ENCODE results near the gene LAIR1. TPM values are rescaled to one million over a fixed set of nuclear protein-coding genes. Genes with fewer than 3 reads are reported as not detected.
"Not testable (repeated sequence)": the region's sequence is repeated elsewhere in the genome, so short reads cannot be mapped to it uniquely, and the experiment has no call there.

Gene LAIR1
- total RNA-seq, 4 donors from 2014 or later: 4.8 to 22.5 (median 8.3) TPM

DNA sequence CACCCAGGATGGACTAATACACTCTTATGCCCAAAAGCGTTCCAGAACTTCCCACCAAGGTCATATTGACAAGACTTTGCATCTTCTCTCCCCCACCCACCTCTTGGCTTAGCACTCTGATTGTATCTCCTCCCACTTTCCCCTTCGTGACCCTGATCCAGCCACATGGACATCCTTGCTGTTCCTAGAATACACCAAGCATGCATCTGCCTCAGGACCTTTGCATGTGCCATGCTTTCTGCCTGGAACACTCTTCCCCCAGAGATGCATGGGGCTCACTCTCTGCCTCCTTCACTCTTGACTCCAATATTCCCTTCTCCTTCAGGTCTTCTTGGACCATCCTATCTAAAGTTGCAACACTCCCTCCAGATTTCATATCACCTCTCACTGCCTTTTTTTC is 16.2 kb upstream of the LAIR1 start:
- Histone ChIP-seq H3K27ac (no peak overlapping the region), H3K9me3 (no peaks in the 10 kb centered on the region), H3K4me3 (no peak overlapping the region), H3K27me3 (peaks cover 47% of the 10 kb centered on the region), H3K36me3 (no peaks in the 10 kb centered on the region), H3K4me1 (no peaks in the 10 kb centered on the region)
- 81 to 86% methylated on average over 2 of the region's 2 CpGs for WGBS, 2 donors (ENCODE audit: low coverage in 1 of 2)
- TF ChIP-seq POLR2AphosphoS5 (IDR thresholded peaks at IDR 0.05) (no peak), EP300 (IDR thresholded peaks at IDR 0.05) (no peak), POLR2A (IDR thresholded peaks at IDR 0.05) (no peak)
- TF ChIP-seq, protein P1, sequence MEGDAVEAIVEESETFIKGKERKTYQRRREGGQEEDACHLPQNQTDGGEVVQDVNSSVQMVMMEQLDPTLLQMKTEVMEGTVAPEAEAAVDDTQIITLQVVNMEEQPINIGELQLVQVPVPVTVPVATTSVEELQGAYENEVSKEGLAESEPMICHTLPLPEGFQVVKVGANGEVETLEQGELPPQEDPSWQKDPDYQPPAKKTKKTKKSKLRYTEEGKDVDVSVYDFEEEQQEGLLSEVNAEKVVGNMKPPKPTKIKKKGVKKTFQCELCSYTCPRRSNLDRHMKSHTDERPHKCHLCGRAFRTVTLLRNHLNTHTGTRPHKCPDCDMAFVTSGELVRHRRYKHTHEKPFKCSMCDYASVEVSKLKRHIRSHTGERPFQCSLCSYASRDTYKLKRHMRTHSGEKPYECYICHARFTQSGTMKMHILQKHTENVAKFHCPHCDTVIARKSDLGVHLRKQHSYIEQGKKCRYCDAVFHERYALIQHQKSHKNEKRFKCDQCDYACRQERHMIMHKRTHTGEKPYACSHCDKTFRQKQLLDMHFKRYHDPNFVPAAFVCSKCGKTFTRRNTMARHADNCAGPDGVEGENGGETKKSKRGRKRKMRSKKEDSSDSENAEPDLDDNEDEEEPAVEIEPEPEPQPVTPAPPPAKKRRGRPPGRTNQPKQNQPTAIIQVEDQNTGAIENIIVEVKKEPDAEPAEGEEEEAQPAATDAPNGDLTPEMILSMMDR (IDR thresholded peaks at IDR 0.05): no peak
- ATAC-seq: no peak

- TF ChIP-seq, protein P1 (IDR thresholded peaks at IDR 0.05): no peak
- no peak for TF ChIP-seq EP300 (IDR thresholded peaks at IDR 0.05)
- no peak for TF ChIP-seq POLR2A (IDR thresholded peaks at IDR 0.05)
- no peak for TF ChIP-seq POLR2AphosphoS5 (IDR thresholded peaks at IDR 0.05)
- no peak for ATAC-seq
- no peak overlapping the region for H3K27ac ChIP-seq
- no peak overlapping the region for H3K4me3 ChIP-seq
- WGBS, 2 donors (ENCODE audit: low coverage in 1 of 2): 57 to 66% methylated on average over 4 to 5 of the region's 5 CpGs
- H3K9me3 ChIP-seq: no peaks in the 10 kb centered on the region
- H3K27me3 ChIP-seq: peaks cover 47% of the 10 kb centered on the region
- no peaks in the 10 kb centered on the region for H3K4me1 ChIP-seq
- no peaks in the 10 kb centered on the region for H3K36me3 ChIP-seq
Observed at GRCh38 chr19:54379187-54379678, 14.5 kb upstream of the LAIR1 start.

DNA sequence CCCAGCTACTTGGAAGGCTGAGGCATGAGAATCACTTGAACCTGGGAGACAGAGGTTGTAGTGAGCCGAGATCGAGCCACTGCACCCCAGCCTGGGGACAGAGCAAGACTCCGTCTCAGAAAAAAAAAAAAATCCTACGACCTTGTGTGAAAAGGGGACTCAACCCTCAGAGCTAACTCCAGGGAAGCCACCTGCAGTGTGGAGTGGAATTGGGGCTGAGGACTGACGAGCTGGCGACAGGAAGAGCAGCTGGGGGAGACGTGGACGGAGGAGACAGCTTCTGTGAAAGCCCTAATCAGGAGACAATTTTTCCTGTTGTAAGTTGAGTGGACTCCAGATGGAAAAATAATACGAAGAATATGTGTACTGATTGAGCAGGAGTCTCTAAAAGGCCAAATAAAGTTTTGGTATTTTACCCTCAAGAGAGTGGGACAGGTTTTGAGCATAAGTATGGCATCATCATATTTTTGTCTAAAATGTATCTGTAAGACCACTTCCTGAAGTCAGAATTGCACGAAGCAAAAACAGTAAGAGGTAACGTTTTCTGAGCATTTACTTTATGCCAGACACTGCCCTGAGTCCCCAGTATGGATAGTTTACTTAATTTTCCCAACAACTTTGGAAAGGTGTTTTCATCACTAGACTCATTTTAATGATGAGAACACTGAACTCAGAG is 12.0 kb upstream of the LAIR1 start:
- H3K4me3 ChIP-seq: no peak overlapping the region
- no peaks in the 10 kb centered on the region for H3K9me3 ChIP-seq

DNA sequence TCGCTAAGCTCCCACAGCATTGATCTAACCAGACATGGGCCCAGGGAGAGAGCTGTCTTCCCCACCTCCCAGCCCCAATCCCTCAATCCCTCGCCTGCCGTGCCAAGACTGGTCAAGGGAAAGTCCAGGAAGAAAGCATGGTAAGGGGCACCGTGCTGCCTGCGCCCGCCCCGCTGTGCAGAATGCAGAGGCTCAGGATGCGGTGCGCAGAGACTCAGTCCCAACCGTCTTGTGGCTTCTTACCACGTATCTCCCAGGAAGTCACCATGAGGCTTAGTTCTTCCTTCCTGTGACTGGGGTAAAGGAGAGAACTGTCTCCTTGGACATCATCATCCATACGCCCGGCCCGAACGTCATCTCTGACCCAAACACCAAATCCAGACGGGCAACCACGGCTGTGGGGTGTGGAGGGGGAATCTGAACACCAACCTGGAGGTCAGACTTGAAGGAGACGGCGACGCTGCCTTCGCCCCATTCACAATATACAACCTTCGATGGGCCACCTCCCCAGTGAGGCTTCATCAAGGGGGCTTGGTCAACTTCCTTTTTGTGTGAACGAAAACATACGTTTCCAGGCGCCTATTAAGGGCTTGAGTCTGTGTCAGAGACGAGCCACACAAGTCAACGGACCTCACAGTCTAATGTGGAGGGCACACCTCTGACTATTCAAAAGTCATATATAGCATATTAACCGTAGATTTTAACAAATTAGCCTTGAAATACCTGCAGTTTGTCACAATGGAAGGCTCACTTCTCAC is 10.6 kb upstream of the LAIR1 start:
- not testable (repeated sequence) for H3K27ac ChIP-seq, H3K4me1 ChIP-seq, H3K36me3 ChIP-seq, H3K9me3 ChIP-seq, ATAC-seq, H3K4me3 ChIP-seq
- WGBS, 2 donors (ENCODE audit: low coverage in 1 of 2): 71 to 80% methylated on average over 3 to 10 of the region's 28 CpGs
- H3K27me3 ChIP-seq: peaks cover 51% of the 10 kb centered on the region

More for the DNA sequence above, 12.0 kb upstream of the LAIR1 start:
- H3K27me3 ChIP-seq: peaks cover 58% of the 10 kb centered on the region
- TF ChIP-seq EP300 (IDR thresholded peaks at IDR 0.05): no peak
- TF ChIP-seq POLR2AphosphoS5 (IDR thresholded peaks at IDR 0.05): no peak
- TF ChIP-seq, protein P1 (IDR thresholded peaks at IDR 0.05): no peak
- TF ChIP-seq POLR2A (IDR thresholded peaks at IDR 0.05): no peak
- no peaks in the 10 kb centered on the region for H3K4me1 ChIP-seq
- WGBS, 2 donors (ENCODE audit: low coverage in 1 of 2): 56% methylated on average over 10 to 11 of the region's 11 CpGs
- no peak for ATAC-seq
- H3K27ac ChIP-seq: no peak overlapping the region
- no peaks in the 10 kb centered on the region for H3K36me3 ChIP-seq

DNA sequence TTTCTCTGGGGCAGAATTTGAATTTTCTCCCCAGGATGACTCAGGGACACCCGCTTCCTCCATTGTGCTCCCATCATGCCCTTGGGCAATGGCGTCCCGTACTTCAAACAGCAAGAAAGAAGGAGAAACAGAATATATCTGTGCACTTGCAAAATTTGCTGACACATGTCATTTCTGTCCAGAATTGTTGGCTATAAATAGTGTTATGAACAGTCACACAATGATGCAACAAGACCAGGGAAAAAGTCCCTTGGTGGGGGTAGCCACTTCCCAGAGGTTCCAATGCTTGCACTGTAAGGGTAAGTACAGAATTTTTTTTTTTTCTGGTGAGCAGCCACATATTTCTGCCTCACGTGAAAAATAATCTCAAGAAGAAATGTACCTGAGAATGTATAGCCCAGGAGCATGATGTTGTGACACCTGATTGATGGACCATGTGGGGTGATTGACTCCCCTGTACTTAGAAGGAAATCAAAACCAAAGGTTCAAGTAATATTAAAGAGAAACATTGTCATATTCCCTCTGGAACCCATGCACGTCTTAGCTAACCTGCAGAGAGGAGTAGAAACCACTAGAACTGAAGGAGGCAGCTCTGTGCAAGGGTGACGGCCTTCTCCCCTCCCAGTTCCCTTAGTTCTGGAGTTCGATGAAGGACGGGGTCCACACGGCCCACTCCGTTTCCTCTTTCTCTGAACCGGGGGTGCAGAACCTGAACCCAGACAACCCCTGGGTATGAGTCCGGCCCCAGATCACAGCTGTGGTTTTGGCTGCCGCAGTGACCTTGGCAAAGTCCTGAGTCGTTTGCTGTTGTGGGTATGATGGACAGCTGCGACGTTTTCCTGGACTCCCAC is 9.3 kb upstream of the LAIR1 start:
- Histone ChIP-seq H3K9me3 (no peaks in the 10 kb centered on the region), H3K4me3 (no peak overlapping the region), H3K27me3 (peaks cover 40% of the 10 kb centered on the region), H3K36me3 (no peaks in the 10 kb centered on the region), H3K27ac (no peak overlapping the region), H3K4me1 (no peaks in the 10 kb centered on the region)
- TF ChIP-seq, protein P1 (IDR thresholded peaks at IDR 0.05): no peak
- TF ChIP-seq POLR2A (IDR thresholded peaks at IDR 0.05) (no peak), POLR2AphosphoS5 (IDR thresholded peaks at IDR 0.05) (no peak), EP300 (IDR thresholded peaks at IDR 0.05) (no peak)
- peak; percentile 44 for ATAC-seq
- WGBS, 2 donors (ENCODE audit: low coverage in 1 of 2): 70 to 71% methylated on average over 6 to 8 of the region's 16 CpGs

GRCh38 chr19:54371453-54371852 is 6.7 kb upstream of the LAIR1 start:
- H3K36me3 ChIP-seq, H3K4me3 ChIP-seq, H3K27ac ChIP-seq, H3K4me1 ChIP-seq, H3K9me3 ChIP-seq, ATAC-seq: not testable (repeated sequence)
- WGBS, 2 donors (ENCODE audit: low coverage in 1 of 2): 48 to 71% methylated on average over 3 to 4 of the region's 5 CpGs
- H3K27me3 ChIP-seq: peaks cover 25% of the 10 kb centered on the region

DNA sequence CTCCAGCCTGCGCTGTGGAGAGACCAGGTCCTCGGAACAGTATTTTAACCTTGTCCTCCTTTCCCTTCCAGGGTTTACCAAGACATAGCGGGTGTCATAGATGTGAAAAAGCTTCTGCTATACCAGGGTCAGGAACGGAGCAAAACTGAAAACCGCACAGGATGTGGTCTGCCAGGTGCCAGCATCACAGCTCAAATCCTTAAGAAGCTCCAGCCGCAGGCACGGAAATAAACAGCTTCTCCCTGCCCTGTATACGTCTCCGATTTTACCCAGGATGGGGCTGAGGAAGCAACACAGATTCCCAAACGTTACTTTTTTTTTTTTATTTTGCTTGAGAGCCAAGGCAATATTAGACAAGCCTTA is 5.7 kb upstream of the LAIR1 start:
- not testable (repeated sequence) for H3K4me1 ChIP-seq, H3K27ac ChIP-seq, H3K9me3 ChIP-seq, ATAC-seq, H3K36me3 ChIP-seq, H3K4me3 ChIP-seq
- H3K27me3 ChIP-seq: peaks cover 15% of the 10 kb centered on the region
- 64 to 74% methylated on average over 6 of the region's 10 CpGs for WGBS, 2 donors (ENCODE audit: low coverage in 1 of 2)
